Astrocyte of the cerebellum (primary cell): ENCODE data around the gene TMEM245.
A peak's percentile ranks its signal among the peaks of the same experiment; 100 is the strongest.

Experiments
- DNase-seq: peaks from one replicate; pipeline ENCODE4 v3.0.0-alpha.2; 2011; ENCODE audit warnings: low read depth
- H3K4me3 ChIP-seq: 2 replicates; pipeline ENCODE4 v1.5.1; 2011; ENCODE audit warnings: mild to moderate bottlenecking, low read depth, low read length, moderate library complexity
- in situ Hi-C: cut with HindIII; loops from 2 replicates; pipeline ENCODE4 v1.10.0; 2017; ENCODE audit warnings: low sequenced_read_pairs
- TF ChIP-seq, protein P1 (sequence below): IDR thresholded peaks from 2 replicates; pipeline ENCODE4 v1.5.1; 2012; ENCODE audit warnings: low read length, low read depth, moderate library complexity, mild to moderate bottlenecking; ENCODE audit errors: missing control alignments

TMEM245 gene

DNA sequence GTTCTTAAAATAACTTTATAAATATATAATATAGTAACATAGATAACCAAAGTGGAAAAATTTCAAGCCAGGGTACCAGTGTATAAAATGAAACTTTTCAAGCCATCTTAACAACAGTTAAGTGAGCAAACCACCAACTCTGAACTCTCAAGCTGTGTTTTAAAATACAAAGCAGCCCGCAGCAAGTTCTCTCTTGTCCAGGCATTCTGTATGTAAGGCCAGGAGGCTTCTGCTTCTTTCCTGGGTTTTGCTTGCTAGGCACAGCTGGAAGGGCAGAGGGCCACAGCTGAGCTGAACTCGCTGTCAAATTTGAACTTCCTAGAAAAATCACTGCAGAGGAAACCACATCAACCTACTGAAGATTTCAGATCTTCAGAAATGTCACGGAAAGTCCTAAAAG is 99.6 kb downstream of the TMEM245 start:
- H3K4me3 ChIP-seq: no peak overlapping the region
- in situ Hi-C loops: no loop called here
- TF ChIP-seq, protein P1, sequence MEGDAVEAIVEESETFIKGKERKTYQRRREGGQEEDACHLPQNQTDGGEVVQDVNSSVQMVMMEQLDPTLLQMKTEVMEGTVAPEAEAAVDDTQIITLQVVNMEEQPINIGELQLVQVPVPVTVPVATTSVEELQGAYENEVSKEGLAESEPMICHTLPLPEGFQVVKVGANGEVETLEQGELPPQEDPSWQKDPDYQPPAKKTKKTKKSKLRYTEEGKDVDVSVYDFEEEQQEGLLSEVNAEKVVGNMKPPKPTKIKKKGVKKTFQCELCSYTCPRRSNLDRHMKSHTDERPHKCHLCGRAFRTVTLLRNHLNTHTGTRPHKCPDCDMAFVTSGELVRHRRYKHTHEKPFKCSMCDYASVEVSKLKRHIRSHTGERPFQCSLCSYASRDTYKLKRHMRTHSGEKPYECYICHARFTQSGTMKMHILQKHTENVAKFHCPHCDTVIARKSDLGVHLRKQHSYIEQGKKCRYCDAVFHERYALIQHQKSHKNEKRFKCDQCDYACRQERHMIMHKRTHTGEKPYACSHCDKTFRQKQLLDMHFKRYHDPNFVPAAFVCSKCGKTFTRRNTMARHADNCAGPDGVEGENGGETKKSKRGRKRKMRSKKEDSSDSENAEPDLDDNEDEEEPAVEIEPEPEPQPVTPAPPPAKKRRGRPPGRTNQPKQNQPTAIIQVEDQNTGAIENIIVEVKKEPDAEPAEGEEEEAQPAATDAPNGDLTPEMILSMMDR: no peak
- DNase-seq: no peak

DNA sequence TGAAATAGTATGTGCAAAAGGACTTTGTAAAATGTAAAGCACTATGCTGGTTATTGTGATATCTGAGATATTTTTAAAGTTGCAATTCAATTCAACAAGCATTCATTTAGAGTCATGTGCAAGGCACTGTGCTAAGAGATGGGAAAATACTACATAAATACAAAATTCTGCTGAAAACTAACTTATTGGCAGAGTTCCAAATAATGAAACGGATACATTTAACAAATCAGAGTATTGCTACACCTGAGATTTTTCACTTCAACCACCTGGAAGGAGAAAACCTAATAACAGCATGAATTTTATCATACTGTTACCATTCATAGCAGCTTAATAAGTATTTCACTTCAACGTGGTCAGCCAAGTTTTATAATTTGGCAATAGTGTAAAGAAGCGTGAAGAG is 100.3 kb downstream of the TMEM245 start:
- in situ Hi-C loops: no loop called here
- TF ChIP-seq, protein P1: no peak
- H3K4me3 ChIP-seq: no peak overlapping the region
- no peak for DNase-seq

DNA sequence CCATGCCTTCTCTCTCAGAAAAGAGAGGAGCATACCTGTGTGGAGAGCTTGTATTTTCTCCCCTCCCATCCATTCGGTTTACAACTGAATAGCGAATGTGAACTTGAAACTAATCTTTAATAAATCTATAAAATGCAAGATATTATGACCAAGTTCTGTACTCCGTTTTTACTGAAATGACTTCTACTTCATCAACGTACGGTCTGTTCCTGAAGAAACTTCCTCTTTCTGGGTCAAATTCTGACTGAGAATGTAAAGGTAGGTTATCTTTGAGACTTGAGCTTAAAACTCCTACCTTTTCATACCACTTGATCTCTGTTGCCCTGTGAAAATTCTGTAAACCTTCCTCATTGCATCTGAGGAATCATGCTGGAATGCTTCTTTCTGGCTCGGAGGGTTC is 102.3 kb downstream of the TMEM245 start:
- TF ChIP-seq, protein P1: no peak
- in situ Hi-C loops: no loop called here
- DNase-seq: no peak

DNA sequence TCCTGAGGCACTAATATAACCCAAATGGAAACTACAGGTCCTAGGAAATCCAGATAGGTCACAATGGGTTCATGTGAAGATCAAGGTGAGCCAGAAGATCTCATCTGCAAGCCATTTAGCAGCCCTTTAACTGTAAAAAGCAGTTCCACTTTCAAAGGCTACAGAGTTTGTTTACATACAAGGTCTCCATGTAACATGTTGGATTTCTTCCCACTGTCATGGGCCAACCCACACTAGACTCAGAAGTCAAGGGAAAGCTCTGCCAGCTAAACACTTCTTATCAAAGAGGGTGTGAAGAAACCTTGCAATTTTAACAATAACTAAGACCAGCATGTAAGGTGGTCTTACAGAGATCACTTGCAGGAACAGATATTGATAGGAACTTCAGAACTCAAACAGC is 102.7 kb downstream of the TMEM245 start:
- in situ Hi-C loops: no loop called here
- H3K4me3 ChIP-seq: no peak overlapping the region
- TF ChIP-seq, protein P1: no peak
- no peak for DNase-seq

More for the DNA sequence above, 102.3 kb downstream of the TMEM245 start:
- H3K4me3 ChIP-seq: no peak overlapping the region

DNA sequence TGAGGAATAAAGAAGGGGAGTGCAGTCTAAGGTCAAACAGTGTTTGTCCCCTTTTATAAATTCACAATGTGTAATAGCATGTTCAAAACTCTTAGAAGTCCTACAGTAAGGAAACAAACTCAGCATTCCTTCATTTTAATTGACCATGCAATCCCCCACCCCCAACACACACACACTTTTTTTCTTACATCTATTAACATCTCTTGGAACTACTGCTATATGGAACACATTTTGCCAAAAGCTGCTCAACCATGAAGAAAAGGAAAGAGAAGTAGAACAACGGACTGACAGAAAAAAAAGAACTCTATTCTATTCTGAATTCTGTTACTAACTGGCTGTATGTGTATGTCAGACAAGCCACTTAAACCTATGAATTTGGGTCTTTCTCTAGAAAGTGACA is 103.6 kb downstream of the TMEM245 start:
- in situ Hi-C loops: no loop called here
- no peak overlapping the region for H3K4me3 ChIP-seq
- DNase-seq: peak; percentile 52
- TF ChIP-seq, protein P1: no peak

DNA sequence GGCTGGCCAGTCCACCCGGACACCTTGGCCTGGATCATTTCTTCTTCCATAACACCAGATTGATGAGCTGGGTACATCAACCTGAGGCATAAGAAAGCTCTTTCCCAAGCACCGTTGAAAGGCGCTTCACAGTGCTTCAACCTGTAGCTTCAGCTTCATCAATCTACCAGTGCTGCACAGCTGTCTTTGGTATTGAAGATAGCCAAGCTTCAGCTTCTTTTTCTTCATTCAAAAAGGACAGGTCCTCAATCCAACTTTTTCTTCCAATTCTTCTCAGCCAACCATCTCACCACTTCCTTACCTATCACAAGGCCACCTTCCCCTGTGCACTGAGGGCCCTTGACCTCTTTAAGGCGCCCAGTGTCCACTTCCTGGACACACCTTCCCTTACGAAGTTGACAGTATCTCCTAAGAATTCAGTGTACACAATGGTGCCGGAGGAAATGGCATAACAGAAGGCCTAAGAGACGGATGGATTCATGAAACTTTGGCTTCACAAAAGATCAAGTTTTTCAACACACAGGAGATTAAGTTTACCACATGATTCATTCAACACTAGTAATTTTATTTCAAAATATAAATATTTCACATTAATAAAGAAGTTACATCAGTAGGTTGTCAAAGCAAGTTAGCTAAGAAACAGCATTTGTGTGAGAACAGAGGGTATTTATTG is 105.0 kb downstream of the TMEM245 start:
- in situ Hi-C loops: no loop called here
- H3K4me3 ChIP-seq: no peak overlapping the region
- DNase-seq: no peak
- TF ChIP-seq, protein P1: no peak
